HG02973 (cell line): ENCODE data around the gene SLC22A14.
A peak's percentile ranks its signal among the peaks of the same experiment; 100 is the strongest.

Experiments
- ATAC-seq: cut with Tn5 transposase; IDR thresholded peaks from one replicate; pipeline ENCODE4 v1.9.1; 2021; ENCODE audit warnings: moderate library complexity; ENCODE audit not compliant: unreplicated experiment

Gene SLC22A14

GRCh38 chr3:38337703-38338102 lies 55.6 kb downstream of the SLC22A14 start:
- ATAC-seq: no peak

- ATAC-seq: no peak
Measured at GRCh38 chr3:38343797-38344594, 61.9 kb downstream of the SLC22A14 start.

GRCh38 chr3:38345879-38346586 lies 63.9 kb downstream of the SLC22A14 start:
- ATAC-seq: peak; percentile 19

- peak; percentile 99 for ATAC-seq
Measured at GRCh38 chr3:38346587-38347410, 64.7 kb downstream of the SLC22A14 start, which contains the start of gene XYLB. Gene XYLB, plus strand, starts transcription at chr3:38346785. Its CDS starts 84 bp downstream, at chr3:38346869.

- no peak for ATAC-seq
Measured at GRCh38 chr3:38347421-38348200, 65.5 kb downstream of the SLC22A14 start.

- ATAC-seq: no peak
Measured at GRCh38 chr3:38348903-38349302, 66.8 kb downstream of the SLC22A14 start.

- ATAC-seq: no peak
Measured at GRCh38 chr3:38349684-38350359, 67.7 kb downstream of the SLC22A14 start.

- no peak for ATAC-seq
Measured at GRCh38 chr3:38353151-38353550, 71.1 kb downstream of the SLC22A14 start.

GRCh38 chr3:38354588-38355330 lies 72.7 kb downstream of the SLC22A14 start:
- no peak for ATAC-seq

- ATAC-seq: no peak
Measured at GRCh38 chr3:38359038-38359437, 76.9 kb downstream of the SLC22A14 start.

- no peak for ATAC-seq
Measured at GRCh38 chr3:38360345-38360744, 78.3 kb downstream of the SLC22A14 start.

- ATAC-seq: no peak
Measured at GRCh38 chr3:38361496-38361895, 79.4 kb downstream of the SLC22A14 start.

- no peak for ATAC-seq
Measured at GRCh38 chr3:38362825-38363224, 80.7 kb downstream of the SLC22A14 start.

GRCh38 chr3:38364721-38365400 lies 82.8 kb downstream of the SLC22A14 start:
- ATAC-seq: no peak

- ATAC-seq: no peak
Measured at GRCh38 chr3:38365469-38366062, 83.5 kb downstream of the SLC22A14 start.

GRCh38 chr3:38366082-38366481 lies 84.0 kb downstream of the SLC22A14 start:
- ATAC-seq: no peak

- ATAC-seq: no peak
Measured at GRCh38 chr3:38367779-38368178, 85.7 kb downstream of the SLC22A14 start.
